Spleen (tissue), 11 donors: ENCODE measurements around the gene ZNHIT2. TPM values are rescaled to one million over a fixed set of nuclear protein-coding genes. Genes with fewer than 3 reads are reported as not detected.
"Not testable (repeated sequence)": the region's sequence is repeated elsewhere in the genome, so short reads cannot be mapped to it uniquely, and the experiment has no call there.

Experiments used
- DNase-seq: peaks from one replicate; pipeline ENCODE4 v3.0.0-alpha.2; 2020
- H3K27ac ChIP-seq, 8 donors: fragments of 200-600 bp; sonication (generic) in 7 of 8; 1 replicate in 4 of 8; 2 replicates in 4 of 8; pipeline versions ENCODE4 v1.5.0 to v1.8.0; 2016 to 2021; ENCODE audit warnings: inconsistent platforms in 4 of 8, mild to moderate bottlenecking in 4 of 8, moderate library complexity in 1 of 8
- H3K27me3 ChIP-seq, 7 donors: fragments of 200-600 bp; sonication (generic) in 6 of 7; replicated peaks in 1 of 7; 1 replicate in 4 of 7; 2 replicates in 3 of 7; pipeline versions ENCODE4 v1.5.0 to v1.8.0; 2016 to 2021; ENCODE audit warnings: inconsistent platforms in 3 of 7, mild to moderate bottlenecking in 1 of 7
- H3K36me3 ChIP-seq, 6 donors: fragments of 200-600 bp; sonication (generic) in 5 of 6; 1 replicate in 4 of 6; 2 replicates in 2 of 6; pipeline versions ENCODE4 v1.5.0 to v1.8.0; 2016 to 2021; ENCODE audit warnings: inconsistent platforms in 2 of 6
- H3K4me1 ChIP-seq, 6 donors: fragments of 200-600 bp; sonication (generic) in 5 of 6; 1 replicate in 3 of 6; 2 replicates in 3 of 6; pipeline versions ENCODE4 v1.5.0 to v1.8.0; 2016 to 2021; ENCODE audit warnings: inconsistent platforms in 3 of 6
- H3K4me3 ChIP-seq, 8 donors: fragments of 200-600 bp; sonication (generic) in 7 of 8; 1 replicate in 4 of 8; 2 replicates in 4 of 8; pipeline versions ENCODE4 v1.5.0 to v1.8.0; 2016 to 2021; ENCODE audit warnings: inconsistent platforms in 4 of 8, mild to moderate bottlenecking in 4 of 8, moderate library complexity in 2 of 8
- H3K9me3 ChIP-seq, 8 donors: fragments of 200-600 bp; sonication (generic) in 7 of 8; 1 replicate in 4 of 8; 2 replicates in 4 of 8; pipeline versions ENCODE4 v1.5.0 to v1.8.0; 2016 to 2021; ENCODE audit warnings: inconsistent platforms in 4 of 8
- CTCF ChIP-seq, 11 experiments: fragments of 200-600 bp in 7 of 11; fragments of 450-650 bp in 4 of 11; sonication (generic) in 4 of 11; IDR thresholded peaks in 8 of 11; conservative IDR thresholded peaks in 3 of 11; 1 replicate in 7 of 11; 2 replicates in 4 of 11; pipeline versions ENCODE4 v1.4.0 to v1.8.0; 2016 to 2021; ENCODE audit warnings: antibody characterized with exemption in 11 of 11, inconsistent platforms in 4 of 11, mild to moderate bottlenecking in 1 of 11
- POLR2A ChIP-seq, 3 donors: fragments of 450-650 bp; IDR thresholded peaks; one replicate each; pipeline ENCODE4 v1.5.1; 2017; ENCODE audit warnings: antibody characterized with exemption in 3 of 3, mild to moderate bottlenecking in 1 of 3
- POLR2AphosphoS5 ChIP-seq, 3 donors: sonication (generic); formaldehyde crosslinking; IDR thresholded peaks; one replicate each; pipeline ENCODE4 v1.5.1; 2017; ENCODE audit warnings: antibody characterized with exemption in 3 of 3
- WGBS, 5 donors: extraction: QIAGEN DNeasy Blood & Tissue Kit in 3 of 5; methylation state at CpG; one replicate each; pipeline versions ENCODE4 v1.1.5 to v1.1.7; 2013 to 2018; 5-methylcytosine and 5-hydroxymethylcytosine counted together
- intact Hi-C: fragments of 100-400 bp; cut with DNase I; formaldehyde crosslinking; loops from one replicate; pipeline ENCODE4 v1.15.0; 2023; ENCODE audit warnings: low total_unique reads
- polyA plus RNA-seq, 3 donors: library from polyadenylated mRNA; stranded (reverse); fragments of 200-250 nt; gene quantifications; one replicate each; pipeline ENCODE4 v1.2.1, GENCODE V29; 2013
- total RNA-seq, 7 donors: library from RNA; depleted of rRNA in 3 of 7; stranded (reverse); fragments of >200 nt in 3 of 7; fragmentation: NEBNext Ultra II Directional in 4 of 7; extraction: Animal tissue kit (Norgen Biotek cat#: 25700) in 4 of 7; gene quantifications; one replicate each; pipeline versions ENCODE4 v1.1.0 to v1.2.1, GENCODE V29; 2016 to 2021
- donor health status: healthy with polysubstance abuse.
- donor health status: DM: no; HTN: no; CAD: no; lungs with moderate emphysema.
- donor health status: DM: no; HTN: no; CAD: no.
- donor health status: Bipolar disorder and iron deficiency.
- donor health status: healthy.
- donor health status: DM: no; HTN: no; CAD: no.
- donor health status: DM: yes; HTN: yes; CAD: no.

ZNHIT2 gene
- total and polyA plus RNA-seq, 10 donors, result 7.9 to 21.1 (median 13.3) TPM

GRCh38 chr11:65152122-65152521 is 34.6 kb upstream of the ZNHIT2 start:
- peaks cover 0 to 35% (median 17%) of the 10 kb centered on the region in 6 donors for H3K4me1 ChIP-seq
- TF ChIP-seq POLR2A (IDR thresholded peaks at IDR 0.05) (no peak), POLR2AphosphoS5 (IDR thresholded peaks at IDR 0.05) (no peak), CTCF (IDR thresholded peaks at IDR 0.05 in 8 of 11, conservative IDR thresholded peaks at IDR 0.05 in 3 of 11) (no peak)
- H3K4me3 ChIP-seq, result no peak overlapping the region
- peak overlapping the region in 4 of 8 donors; percentile 4 to 76 (median 72) for H3K27ac ChIP-seq
- intact Hi-C loops, result no loop called here
- H3K36me3 ChIP-seq, result no peaks in the 10 kb centered on the region
- peaks cover 0 to 6% (median 0%) of the 10 kb centered on the region in 8 donors for H3K9me3 ChIP-seq
- no peaks in the 10 kb centered on the region for H3K27me3 ChIP-seq
- DNase-seq, result no peak
- 58 to 69% (median 62%) methylated on average over 2 of the region's 2 CpGs for WGBS, 5 donors

GRCh38 chr11:65151331-65151899 is 33.9 kb upstream of the ZNHIT2 start:
- H3K27ac ChIP-seq, result peak overlapping the region in 6 of 8 donors; percentile 38 to 76 (median 64)
- 47 to 61% (median 57%) methylated on average over 3 of the region's 3 CpGs for WGBS, 5 donors
- TF ChIP-seq POLR2A (IDR thresholded peaks at IDR 0.05) (no peak), POLR2AphosphoS5 (IDR thresholded peaks at IDR 0.05) (no peak), CTCF (IDR thresholded peaks at IDR 0.05 in 8 of 11, conservative IDR thresholded peaks at IDR 0.05 in 3 of 11) (no peak)
- DNase-seq, result no peak
- intact Hi-C loops, result no loop called here
- peaks cover 0 to 8% (median 0%) of the 10 kb centered on the region in 8 donors for H3K9me3 ChIP-seq
- no peak overlapping the region for H3K4me3 ChIP-seq
- no peaks in the 10 kb centered on the region for H3K36me3 ChIP-seq
- H3K27me3 ChIP-seq, result no peaks in the 10 kb centered on the region
- peaks cover 0 to 38% (median 17%) of the 10 kb centered on the region in 6 donors for H3K4me1 ChIP-seq

- H3K9me3 ChIP-seq, result peaks cover 0 to 8% (median 0%) of the 10 kb centered on the region in 8 donors
- peak; percentile 82 for DNase-seq
- H3K4me1 ChIP-seq, result peaks cover 0 to 45% (median 17%) of the 10 kb centered on the region in 6 donors
- peak overlapping the region in 7 of 8 donors; percentile 17 to 76 (median 58) for H3K27ac ChIP-seq
- WGBS, 5 donors, result 19 to 39% (median 29%) methylated on average over 9 to 12 of the region's 12 CpGs
- intact Hi-C loops, result no loop called here
- TF ChIP-seq POLR2AphosphoS5 (IDR thresholded peaks at IDR 0.05) (peak; percentile 35 to 58 (median 40)), CTCF (IDR thresholded peaks at IDR 0.05 in 8 of 11, conservative IDR thresholded peaks at IDR 0.05 in 3 of 11) (peak in 1 of 11 experiments; percentile 13), POLR2A (IDR thresholded peaks at IDR 0.05) (no peak)
- H3K36me3 ChIP-seq, result no peaks in the 10 kb centered on the region
- no peaks in the 10 kb centered on the region for H3K27me3 ChIP-seq
- H3K4me3 ChIP-seq, result no peak overlapping the region
Measured at GRCh38 chr11:65150509-65151299, 33.2 kb upstream of the ZNHIT2 start.

- H3K4me3 ChIP-seq, intact Hi-C loops, DNase-seq, H3K9me3 ChIP-seq, H3K27me3 ChIP-seq, H3K36me3 ChIP-seq: not testable (repeated sequence)
- WGBS, 5 donors, result 67 to 79% (median 76%) methylated on average over 10 of the region's 10 CpGs
- Histone ChIP-seq H3K27ac (peak overlapping the region in 7 of 8 donors; percentile 17 to 76 (median 58)), H3K4me1 (peaks cover 0 to 47% (median 17%) of the 10 kb centered on the region in 6 donors)
Measured at GRCh38 chr11:65150131-65150508, 32.6 kb upstream of the ZNHIT2 start.
